NCI-H460 (cell line): Measurements from ENCODE around the gene FSHR. TPM values are rescaled to one million over a fixed set of nuclear protein-coding genes. Genes with fewer than 3 reads are reported as not detected.

Source experiments
- DNase-seq: peaks from one replicate; pipeline ENCODE4 v3.0.0-alpha.2; 2016; ENCODE audit warnings: low read depth; ENCODE audit errors: extremely low read depth
- small RNA-seq, 2 experiments: library from RNA; depleted of rRNA; stranded (forward); fragments of <200 nt; gene quantifications; one replicate each; pipeline ENCODE3, GENCODE V24; 2014
- total RNA-seq: library from RNA; depleted of rRNA; stranded (reverse); fragments of >200 nt; shearing (Covaris generic); gene quantifications from 2 replicates; pipeline ENCODE4 v1.2.3, GENCODE V29; 2014

FSHR gene
- total RNA-seq, 1 experiment from 2014 or later: not detected

- no peak for DNase-seq
Measured at GRCh38 chr2:48929571-48930301, 224.6 kb downstream of the FSHR start.

DNA sequence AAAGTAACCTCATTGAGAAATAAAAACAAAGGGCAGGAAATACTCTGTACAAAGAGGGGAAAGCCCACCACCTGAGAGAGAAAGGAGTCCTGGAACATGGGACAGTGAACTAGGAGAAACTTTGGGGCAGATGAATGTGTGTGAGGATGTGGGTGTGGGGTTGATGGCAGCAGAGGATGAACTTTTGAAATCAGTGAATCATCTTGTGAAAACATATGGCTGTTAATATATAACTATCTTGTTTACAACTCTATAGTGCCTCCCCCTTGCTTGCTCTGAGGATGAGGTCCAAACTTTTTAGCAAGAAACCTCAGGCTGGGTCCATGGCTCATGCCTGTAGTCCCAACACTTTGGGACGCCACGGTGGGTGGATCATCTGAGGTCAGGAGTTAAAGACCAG lies 227.0 kb downstream of the FSHR start:
- no peak for DNase-seq

DNA sequence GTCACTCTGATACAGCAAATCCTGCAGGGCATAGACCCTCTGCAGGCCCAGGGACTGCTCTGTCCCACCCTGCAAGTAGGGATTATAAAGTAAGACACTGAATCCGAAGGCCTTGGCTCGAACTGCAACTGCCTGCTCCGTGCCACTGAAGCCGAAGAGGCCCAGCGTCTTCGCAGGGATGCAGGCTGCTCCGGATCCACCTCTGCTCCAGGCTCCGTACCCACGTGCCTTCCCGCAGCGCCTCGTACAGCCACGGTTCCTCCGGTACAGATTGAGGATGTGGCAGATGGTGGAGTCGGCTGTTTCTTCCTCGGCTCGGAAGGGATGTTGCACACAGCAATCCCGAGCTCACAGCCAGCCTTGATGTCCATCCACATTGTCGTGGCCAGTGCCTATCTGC lies 238.4 kb downstream of the FSHR start:
- DNase-seq: no peak

DNA sequence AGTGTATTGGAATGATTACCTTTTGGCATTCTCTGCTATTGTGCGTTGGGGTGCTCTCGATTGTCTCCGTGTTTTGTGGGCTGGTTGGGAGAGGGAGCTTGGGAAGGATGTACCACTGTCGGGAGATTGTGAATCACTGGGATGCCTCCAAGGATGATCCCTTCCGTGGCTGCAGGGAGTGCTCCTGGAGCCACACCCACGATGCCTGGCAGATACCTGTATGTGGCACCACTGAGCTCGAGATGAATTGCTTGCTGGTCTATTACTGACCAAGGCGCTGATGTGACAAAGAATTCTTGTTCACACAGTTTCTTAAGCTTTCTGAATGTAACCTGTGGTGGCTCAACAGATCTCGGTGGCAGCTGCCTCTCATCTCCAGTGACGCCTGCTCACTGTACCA lies 239.1 kb downstream of the FSHR start:
- no peak for DNase-seq

DNA sequence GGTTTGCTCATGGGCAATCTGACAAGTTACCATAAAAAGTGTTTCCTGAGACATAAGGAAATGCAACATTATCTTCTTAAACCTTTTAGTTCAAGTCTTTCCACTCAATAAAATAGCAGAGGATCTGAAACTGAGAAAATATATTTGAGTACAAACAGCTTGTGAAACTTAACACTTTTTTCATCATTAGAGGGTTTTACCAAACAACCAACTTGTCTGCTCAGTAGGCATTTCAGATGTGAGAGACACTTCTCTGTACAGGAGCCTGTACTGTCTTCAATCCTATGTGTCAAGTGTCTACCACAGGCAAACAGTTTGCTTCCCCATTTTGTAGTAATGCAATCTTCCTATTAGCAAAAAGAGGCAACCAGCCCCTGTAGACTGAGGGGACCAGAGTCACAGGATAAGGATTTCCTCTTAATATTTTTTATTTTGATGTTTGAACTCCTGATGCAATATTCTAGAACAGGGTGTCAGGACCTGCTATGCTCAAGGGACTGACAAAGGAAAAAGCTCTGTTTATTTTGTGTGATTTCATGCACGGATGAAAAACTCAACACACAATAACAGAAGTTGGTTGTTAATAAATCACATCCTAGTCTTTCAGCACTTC lies 239.7 kb downstream of the FSHR start:
- no peak for DNase-seq

Small RNAs within 50 kb of the gene (small RNA-seq; reads per million reads assigned to genes)
- gene MIR548BA: 0 reads per million in 2 experiments
